Mesothelial cell of epicardium (in vitro differentiated cells): ENCODE data around the gene LOXHD1. TPM values are rescaled to one million over a fixed set of nuclear protein-coding genes. Genes with fewer than 3 reads are reported as not detected.

Experiments
- DNase-seq, 2 experiments: peaks; one replicate each; pipeline ENCODE4 v3.0.0; 2021; ENCODE audit warnings: low spot score in 2 of 2; ENCODE audit not compliant: unreplicated experiment in 2 of 2
- H3K27ac Mint-ChIP-seq: 2 replicates; pipeline ENCODE4 v1.8.0; 2021; ENCODE audit warnings: mixed read lengths
- H3K27me3 Mint-ChIP-seq: 2 replicates; pipeline ENCODE4 v1.8.0; 2021; ENCODE audit warnings: low read depth, mixed read lengths
- H3K36me3 Mint-ChIP-seq: 2 replicates; pipeline ENCODE4 v1.8.0; 2021; ENCODE audit warnings: mixed read lengths
- H3K4me1 Mint-ChIP-seq: 2 replicates; pipeline ENCODE4 v1.8.0; 2021; ENCODE audit warnings: mixed read lengths
- H3K4me3 Mint-ChIP-seq: 2 replicates; pipeline ENCODE4 v1.8.0; 2021; ENCODE audit warnings: mild to moderate bottlenecking, moderate library complexity, mixed read lengths
- H3K9me3 Mint-ChIP-seq: 2 replicates; pipeline ENCODE4 v1.8.0; 2021; ENCODE audit warnings: mixed read lengths
- total RNA-seq: library from RNA; stranded (reverse); gene quantifications from 3 replicates; pipeline ENCODE4 v1.2.1, GENCODE V29; 2021
- TF ChIP-seq, protein P1 (sequence below): fragments of 200-600 bp; sonication (generic); IDR thresholded peaks from one replicate; pipeline ENCODE4 v1.5.0; 2021; ENCODE audit warnings: antibody characterized with exemption; ENCODE audit not compliant: unreplicated experiment

The LOXHD1 gene
- total RNA-seq, 1 donor from 2014 or later: 0.07 TPM

DNA sequence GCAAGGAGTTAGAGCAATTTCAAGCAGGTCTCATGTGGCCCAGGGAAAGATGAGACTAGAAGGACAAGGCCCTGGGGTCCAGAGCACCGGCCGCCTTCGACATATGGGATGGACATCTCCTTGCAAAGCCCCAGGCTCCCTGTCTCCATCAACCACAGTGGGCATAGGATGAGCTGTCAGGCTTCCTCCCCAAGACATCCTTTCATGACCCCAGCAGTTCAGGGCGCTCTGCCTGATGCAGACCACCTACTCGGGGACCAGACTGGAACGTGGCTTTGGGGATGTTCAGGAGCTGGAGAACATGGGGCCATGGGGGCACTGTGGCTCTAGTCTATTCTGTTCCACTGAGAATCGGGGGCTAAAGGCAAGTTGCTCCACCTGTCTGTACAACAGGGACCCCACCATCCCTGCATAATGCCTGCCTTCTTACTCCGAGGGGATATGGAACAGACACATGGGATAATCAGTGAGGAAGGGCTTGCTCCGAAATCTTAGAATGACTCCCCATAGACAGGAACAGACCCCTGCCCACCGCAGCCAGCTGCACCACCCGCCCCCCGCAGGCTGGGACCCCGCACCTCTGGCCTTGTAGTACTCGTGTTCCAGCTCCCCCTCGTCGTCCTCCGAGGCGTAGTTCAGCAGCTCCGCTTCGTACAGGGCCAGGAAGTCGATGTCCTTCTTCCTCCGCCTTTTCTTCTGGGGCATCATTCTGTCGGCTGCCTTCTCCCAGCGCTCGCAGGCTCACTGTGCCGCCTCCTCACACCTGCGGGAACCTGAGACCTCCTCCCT, 500 bp downstream of the LOXHD1 start:
- H3K27me3 Mint-ChIP-seq: peaks cover 20% of the 10 kb centered on the region
- no peaks in the 10 kb centered on the region for H3K36me3 Mint-ChIP-seq
- TF ChIP-seq, protein P1, sequence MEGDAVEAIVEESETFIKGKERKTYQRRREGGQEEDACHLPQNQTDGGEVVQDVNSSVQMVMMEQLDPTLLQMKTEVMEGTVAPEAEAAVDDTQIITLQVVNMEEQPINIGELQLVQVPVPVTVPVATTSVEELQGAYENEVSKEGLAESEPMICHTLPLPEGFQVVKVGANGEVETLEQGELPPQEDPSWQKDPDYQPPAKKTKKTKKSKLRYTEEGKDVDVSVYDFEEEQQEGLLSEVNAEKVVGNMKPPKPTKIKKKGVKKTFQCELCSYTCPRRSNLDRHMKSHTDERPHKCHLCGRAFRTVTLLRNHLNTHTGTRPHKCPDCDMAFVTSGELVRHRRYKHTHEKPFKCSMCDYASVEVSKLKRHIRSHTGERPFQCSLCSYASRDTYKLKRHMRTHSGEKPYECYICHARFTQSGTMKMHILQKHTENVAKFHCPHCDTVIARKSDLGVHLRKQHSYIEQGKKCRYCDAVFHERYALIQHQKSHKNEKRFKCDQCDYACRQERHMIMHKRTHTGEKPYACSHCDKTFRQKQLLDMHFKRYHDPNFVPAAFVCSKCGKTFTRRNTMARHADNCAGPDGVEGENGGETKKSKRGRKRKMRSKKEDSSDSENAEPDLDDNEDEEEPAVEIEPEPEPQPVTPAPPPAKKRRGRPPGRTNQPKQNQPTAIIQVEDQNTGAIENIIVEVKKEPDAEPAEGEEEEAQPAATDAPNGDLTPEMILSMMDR: no peak
- H3K27ac Mint-ChIP-seq: no peak overlapping the region
- H3K9me3 Mint-ChIP-seq: no peaks in the 10 kb centered on the region
- H3K4me3 Mint-ChIP-seq: no peak overlapping the region
- no peak for DNase-seq
- H3K4me1 Mint-ChIP-seq: no peaks in the 10 kb centered on the region

DNA sequence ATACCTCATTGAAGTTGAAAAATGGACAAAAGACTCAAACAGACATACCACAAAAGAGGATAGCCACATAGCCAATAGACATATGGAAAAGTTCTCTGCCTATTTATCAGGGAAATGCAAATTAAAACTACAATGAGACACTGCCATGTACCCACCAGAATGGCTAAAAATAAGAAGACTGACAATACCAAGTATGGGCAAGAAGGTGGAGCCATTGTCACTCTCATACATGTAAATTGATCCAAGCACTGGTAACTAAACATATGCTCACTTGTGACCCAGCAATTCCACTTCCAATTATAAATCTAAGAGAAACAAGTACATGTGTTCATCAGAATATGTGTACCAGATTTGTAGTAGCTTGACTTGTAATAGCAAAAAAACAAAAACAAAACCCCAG, 4.6 kb downstream of the LOXHD1 start:
- DNase-seq: no peak
- peaks cover 41% of the 10 kb centered on the region for H3K27me3 Mint-ChIP-seq
- H3K4me1 Mint-ChIP-seq: no peaks in the 10 kb centered on the region
- H3K27ac Mint-ChIP-seq: no peak overlapping the region
- no peak overlapping the region for H3K4me3 Mint-ChIP-seq
- TF ChIP-seq, protein P1: no peak
- H3K36me3 Mint-ChIP-seq: no peaks in the 10 kb centered on the region
- no peaks in the 10 kb centered on the region for H3K9me3 Mint-ChIP-seq

DNA sequence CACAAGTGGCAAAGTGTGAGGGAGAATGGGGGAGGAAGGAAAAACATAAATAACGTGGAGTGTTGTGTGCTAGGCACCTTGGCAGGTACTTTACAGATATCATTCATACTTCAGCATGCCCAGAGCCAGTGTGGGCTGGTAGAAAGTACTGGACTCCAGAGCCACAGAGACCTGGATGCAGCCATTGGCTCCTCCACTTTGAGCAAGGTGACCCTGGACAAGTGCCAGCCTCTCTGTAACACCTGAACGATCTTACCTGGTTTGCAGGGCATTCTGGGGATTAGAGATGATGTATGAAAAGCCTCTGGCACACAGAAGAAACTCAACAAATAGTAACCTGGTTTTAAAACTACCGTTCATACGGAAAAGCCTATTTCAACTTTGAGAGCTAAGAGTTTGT, 6.3 kb downstream of the LOXHD1 start:
- no peak for DNase-seq
- H3K27ac Mint-ChIP-seq: no peak overlapping the region
- no peaks in the 10 kb centered on the region for H3K9me3 Mint-ChIP-seq
- H3K4me3 Mint-ChIP-seq: no peak overlapping the region
- no peaks in the 10 kb centered on the region for H3K4me1 Mint-ChIP-seq
- peaks cover 54% of the 10 kb centered on the region for H3K27me3 Mint-ChIP-seq
- TF ChIP-seq, protein P1: no peak
- no peaks in the 10 kb centered on the region for H3K36me3 Mint-ChIP-seq

DNA sequence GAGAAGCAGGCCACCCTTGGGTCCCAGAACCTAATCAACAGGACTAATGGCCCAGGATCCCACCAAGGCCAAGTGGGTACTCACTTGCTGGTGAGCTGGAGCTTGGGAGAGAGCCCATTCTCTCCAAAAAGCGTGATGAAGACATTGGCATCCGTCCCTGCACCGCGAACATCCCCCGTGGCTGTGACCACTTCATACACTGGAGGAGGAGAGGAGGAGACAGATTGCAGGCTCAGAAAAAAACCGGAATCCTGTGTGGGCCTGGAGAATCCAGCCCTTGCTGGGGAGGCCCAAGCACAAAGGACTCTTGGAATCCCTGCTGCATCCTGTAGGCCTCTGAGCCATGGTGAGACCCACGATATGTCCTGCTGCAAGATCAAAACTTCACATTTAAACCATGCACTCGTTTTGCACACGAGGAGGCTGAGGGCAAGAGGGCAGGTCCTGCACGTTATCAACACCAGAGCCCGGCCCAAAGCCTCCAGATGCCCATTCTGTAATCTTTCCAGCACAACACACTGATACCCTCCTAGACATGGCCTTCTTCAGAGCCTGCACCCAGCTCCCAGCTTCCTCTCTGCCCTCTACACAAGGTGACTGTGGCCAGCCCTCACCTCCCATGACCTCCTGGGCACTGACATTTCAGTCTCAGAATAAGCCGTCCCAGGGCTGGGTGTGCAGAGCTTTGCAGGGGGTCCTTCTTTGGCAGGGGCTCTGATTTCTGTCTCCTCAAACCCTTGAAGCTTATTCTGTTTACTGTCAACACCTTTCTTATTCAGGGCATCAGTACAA, 7.8 kb downstream of the LOXHD1 start:
- H3K27me3 Mint-ChIP-seq: peaks cover 64% of the 10 kb centered on the region
- no peak overlapping the region for H3K4me3 Mint-ChIP-seq
- no peaks in the 10 kb centered on the region for H3K36me3 Mint-ChIP-seq
- no peak overlapping the region for H3K27ac Mint-ChIP-seq
- TF ChIP-seq, protein P1: no peak
- no peak for DNase-seq
- no peaks in the 10 kb centered on the region for H3K9me3 Mint-ChIP-seq
- H3K4me1 Mint-ChIP-seq: no peaks in the 10 kb centered on the region

DNA sequence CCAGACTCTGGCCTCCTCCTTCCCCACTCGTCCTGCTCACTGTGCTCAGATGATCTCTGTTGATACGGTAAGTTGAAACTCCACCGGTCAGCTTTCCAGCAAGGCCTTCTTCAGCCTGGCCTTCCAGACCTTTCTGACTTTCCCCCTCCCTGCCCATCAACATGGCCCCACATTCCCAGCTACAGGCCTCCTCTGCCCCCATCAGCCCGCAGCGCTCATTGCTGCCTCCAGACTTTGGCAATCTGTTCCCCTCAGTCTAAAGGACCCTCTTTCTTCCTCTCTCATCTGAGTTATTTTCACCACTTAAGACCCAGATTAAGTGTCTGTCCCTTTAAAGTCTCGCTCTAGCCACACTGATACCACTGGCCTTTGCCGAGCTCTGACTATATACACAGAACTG, 10.6 kb downstream of the LOXHD1 start:
- H3K4me3 Mint-ChIP-seq: no peak overlapping the region
- no peak overlapping the region for H3K27ac Mint-ChIP-seq
- H3K4me1 Mint-ChIP-seq: no peaks in the 10 kb centered on the region
- H3K27me3 Mint-ChIP-seq: peaks cover 73% of the 10 kb centered on the region
- TF ChIP-seq, protein P1: no peak
- DNase-seq: no peak
- H3K9me3 Mint-ChIP-seq: no peaks in the 10 kb centered on the region
- no peaks in the 10 kb centered on the region for H3K36me3 Mint-ChIP-seq
